GM10248 (cell line): ENCODE measurements around the gene RANBP3.

ENCODE experiments used
- CTCF ChIA-PET: fragments of 300-600 bp; sonication (Branson Sonifier 250); formaldehyde crosslinking; extraction: SDS; loops from one replicate; lab custom pipeline; 2021; ENCODE audit warnings: antibody characterized with exemption; lab: Yijun Ruan, JAX
- POLR2A ChIA-PET: fragments of 350-650 bp; sonication (Branson Sonifier 250); formaldehyde crosslinking; extraction: SDS; loops from one replicate; lab custom pipeline; 2020; ENCODE audit warnings: antibody characterized with exemption; lab: Yijun Ruan, JAX
- DNase-seq: peaks from one replicate; pipeline ENCODE4 v3.0.0; 2012; ENCODE audit errors: extremely low spot score
- TF ChIP-seq, protein P1 (sequence below): IDR thresholded peaks from 2 replicates; pipeline ENCODE4 v1.5.1; 2012; ENCODE audit warnings: mild to moderate bottlenecking, low read depth; ENCODE audit errors: extremely low read depth, missing control alignments, control extremely low read depth

RANBP3 gene

DNA sequence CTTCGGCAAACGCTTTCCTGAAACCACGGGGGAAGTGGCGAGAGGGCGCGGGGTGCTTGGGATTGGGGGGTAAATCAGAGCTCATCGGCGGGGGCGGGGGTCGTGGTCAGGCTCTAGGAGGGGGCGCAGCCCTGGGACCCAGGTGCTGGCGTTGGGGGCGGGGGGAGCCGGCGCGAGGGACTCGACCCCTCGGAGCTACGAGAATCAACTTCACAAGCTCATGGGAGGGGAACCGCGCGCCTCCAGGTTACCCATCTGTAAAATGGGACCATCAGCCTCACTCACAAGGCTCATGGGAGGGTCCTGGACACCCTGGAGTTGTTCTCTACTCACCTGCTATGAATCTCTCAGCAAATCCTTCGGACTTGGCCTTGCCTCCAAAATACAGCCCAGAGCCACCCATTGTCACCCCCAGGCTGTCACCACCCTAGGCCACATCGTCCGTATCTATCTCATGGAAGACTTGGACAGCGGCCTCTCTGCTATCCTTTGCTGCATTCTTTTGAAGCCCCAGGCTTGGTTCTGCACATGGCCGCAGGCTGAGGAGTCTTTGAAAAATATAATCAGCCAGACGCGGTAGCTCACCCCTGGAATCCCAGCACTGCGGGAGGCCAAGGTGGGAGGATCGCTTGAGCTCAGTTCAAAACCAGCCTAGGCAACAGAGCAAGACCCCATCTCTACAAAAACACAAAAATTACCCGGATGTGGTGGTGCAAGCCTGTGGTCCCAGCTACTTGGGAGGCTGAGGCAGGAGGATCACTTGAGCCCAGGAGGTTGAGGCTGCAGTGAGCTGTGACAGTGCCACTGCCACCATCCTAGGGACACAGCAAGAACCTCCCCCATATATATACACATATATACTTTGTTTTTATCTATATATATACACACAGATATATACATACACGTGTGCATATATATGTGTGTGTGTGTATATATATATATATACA lies 939 bp upstream of the RANBP3 start:
- ChIA-PET CTCF (interaction anchor here (1.1 to 6.2 kb wide), 10 partner anchors 8 to 175 kb away, joined by 3 to 60 read pairs (median 5); no protein-coding TSS in a partner anchor), POLR2A (interaction anchor here (0.6 to 1.2 kb wide), 6 partner anchors 11 to 1934 kb away, joined by 3 to 4 read pairs (median 3); partner anchors contain the start of gene NDUFA11)
- TF ChIP-seq, protein P1, sequence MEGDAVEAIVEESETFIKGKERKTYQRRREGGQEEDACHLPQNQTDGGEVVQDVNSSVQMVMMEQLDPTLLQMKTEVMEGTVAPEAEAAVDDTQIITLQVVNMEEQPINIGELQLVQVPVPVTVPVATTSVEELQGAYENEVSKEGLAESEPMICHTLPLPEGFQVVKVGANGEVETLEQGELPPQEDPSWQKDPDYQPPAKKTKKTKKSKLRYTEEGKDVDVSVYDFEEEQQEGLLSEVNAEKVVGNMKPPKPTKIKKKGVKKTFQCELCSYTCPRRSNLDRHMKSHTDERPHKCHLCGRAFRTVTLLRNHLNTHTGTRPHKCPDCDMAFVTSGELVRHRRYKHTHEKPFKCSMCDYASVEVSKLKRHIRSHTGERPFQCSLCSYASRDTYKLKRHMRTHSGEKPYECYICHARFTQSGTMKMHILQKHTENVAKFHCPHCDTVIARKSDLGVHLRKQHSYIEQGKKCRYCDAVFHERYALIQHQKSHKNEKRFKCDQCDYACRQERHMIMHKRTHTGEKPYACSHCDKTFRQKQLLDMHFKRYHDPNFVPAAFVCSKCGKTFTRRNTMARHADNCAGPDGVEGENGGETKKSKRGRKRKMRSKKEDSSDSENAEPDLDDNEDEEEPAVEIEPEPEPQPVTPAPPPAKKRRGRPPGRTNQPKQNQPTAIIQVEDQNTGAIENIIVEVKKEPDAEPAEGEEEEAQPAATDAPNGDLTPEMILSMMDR, result no peak
- no peak for DNase-seq

DNA sequence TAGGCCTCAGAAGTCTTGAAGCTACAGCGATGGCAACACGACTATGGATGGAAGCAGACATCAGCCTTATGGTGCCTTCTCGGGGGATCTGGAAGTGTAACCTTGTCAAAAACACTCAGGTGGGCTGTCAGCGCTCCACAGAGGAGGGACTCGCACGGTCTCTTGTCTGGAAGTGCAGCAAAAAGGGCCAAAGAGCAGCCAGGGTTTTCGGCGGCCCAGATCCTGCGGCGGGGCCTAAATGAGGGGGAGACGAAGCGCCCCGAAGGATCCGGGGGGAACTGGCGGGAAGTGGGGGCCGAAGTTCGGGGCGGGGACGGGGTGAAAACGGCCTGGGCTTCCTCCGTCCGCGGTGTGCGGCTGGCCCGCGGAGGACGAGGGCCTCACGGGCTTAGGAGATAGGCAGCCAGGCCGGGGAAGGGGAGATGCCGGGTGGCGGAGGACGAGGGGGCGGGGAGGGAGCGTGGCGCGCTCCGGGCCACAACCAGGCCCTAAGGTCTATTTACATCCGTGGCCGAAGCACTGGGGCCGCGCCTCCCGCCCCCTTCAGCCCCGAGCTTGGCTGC lies 637 bp downstream of the RANBP3 start:
- ChIA-PET POLR2A (interaction anchor here (1.1 to 1.2 kb wide), 2 partner anchors 9 to 73 kb away, joined by 3 to 4 read pairs; partner anchors contain the start of gene NDUFA11), CTCF (interaction anchor here (1.0 to 6.2 kb wide), 5 partner anchors 10 to 173 kb away, joined by 3 to 60 read pairs (median 36); partner anchors contain the start of gene NRTN)
- no peak for DNase-seq
- TF ChIP-seq, protein P1, result no peak

DNA sequence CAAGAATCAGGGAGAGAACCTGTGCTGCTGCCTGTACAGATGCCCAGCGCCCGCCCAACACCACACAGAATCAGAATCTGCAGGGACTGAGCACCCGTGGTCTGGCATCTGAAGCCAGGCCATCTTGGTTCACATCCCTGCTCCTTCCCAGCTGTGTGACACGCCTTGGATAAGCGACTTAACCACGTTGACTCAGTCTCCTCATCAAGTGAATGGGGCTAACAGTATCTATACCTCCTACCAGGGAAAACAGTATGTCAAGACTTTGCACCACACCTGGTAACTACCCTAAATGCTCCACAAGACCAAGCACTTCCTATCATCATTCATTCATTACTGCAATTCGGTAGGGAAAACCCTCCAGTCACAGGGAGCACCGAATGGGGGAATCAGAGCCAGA lies 1.2 kb downstream of the RANBP3 start:
- CTCF ChIA-PET, result interaction anchor here (1.0 to 6.2 kb wide), 8 partner anchors 10 to 290 kb away, joined by 3 to 60 read pairs (median 10); partner anchors contain the start of gene NRTN
- TF ChIP-seq, protein P1, result no peak
- POLR2A ChIA-PET, result interaction anchor here (1.1 kb wide), 1 partner anchor 9 kb away, joined by 3 read pairs; no protein-coding TSS in a partner anchor
- DNase-seq, result no peak

DNA sequence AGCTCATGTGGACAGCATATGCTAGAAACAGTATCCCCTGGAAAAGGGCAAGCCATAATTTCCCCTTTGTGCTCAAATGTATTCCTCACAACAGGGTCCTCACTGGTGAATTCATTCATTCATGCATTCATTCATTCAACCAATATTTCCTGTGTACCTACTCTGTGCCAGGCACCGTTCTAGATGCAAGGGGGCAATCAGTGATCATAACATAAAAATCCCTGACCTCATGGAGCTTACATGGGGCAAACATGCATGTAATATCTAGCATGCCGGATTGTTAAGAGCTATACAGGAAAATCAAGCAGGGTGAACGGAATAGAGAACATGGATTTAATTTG lies 2.6 kb downstream of the RANBP3 start:
- ChIA-PET CTCF (interaction anchor here (1.0 to 6.2 kb wide), 8 partner anchors 8 to 288 kb away, joined by 3 to 60 read pairs (median 4); no protein-coding TSS in a partner anchor), POLR2A (no interaction called here)
- no peak for DNase-seq
- TF ChIP-seq, protein P1, result no peak

DNA sequence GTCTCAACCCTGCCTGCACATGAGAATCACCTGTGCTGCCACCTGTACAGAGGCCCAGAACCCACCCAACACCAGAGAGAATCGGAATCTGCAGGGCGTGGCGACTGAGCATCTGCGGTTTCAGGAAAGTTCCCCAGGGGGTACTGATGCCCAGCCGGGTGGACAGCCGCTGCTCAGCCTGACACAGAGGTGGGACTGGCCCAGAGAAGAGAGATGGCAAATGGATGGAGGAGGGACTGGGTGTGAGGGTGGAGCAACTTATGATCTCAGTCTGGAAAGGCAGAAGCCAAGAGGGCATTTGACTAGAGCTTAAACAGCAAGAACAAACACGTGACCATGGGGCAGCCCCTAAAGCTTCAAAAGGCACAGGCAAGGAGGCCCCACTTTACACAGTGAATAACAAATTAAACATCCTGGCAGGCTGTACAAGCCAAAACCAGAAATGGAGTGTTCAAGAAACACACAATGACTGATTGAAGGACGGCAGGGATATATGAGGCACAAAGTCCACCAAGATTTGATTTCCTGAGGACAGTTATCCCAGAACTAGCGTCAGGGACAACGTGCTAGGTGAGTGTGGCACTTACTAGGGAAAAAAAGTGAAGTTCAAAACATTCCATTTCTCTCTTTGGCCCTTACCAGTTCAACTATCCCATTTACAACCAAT lies 3.1 kb downstream of the RANBP3 start:
- DNase-seq, result peak; percentile 60
- ChIA-PET CTCF (interaction anchor here (1.0 to 6.2 kb wide), 7 partner anchors 8 to 288 kb away, joined by 3 to 60 read pairs (median 3); no protein-coding TSS in a partner anchor), POLR2A (no interaction called here)
- TF ChIP-seq, protein P1, result no peak
